ENCODE measurements around the gene SLC2A6. TPM values are rescaled to one million over a fixed set of nuclear protein-coding genes. Genes with fewer than 3 reads are reported as not detected.

Gene SLC2A6
- total RNA-seq, 1 donor from 2014 or later = 24.3 TPM

GRCh38 chr9:133490865-133491655 is 12.2 kb upstream of the SLC2A6 start:
- Mint-ChIP-seq H3K36me3 (ENCODE audit: low read depth, unreplicated experiment) (no peaks in the 10 kb centered on the region), H3K4me1 (ENCODE audit: low read depth, unreplicated experiment) (peaks cover 10% of the 10 kb centered on the region), H3K9me3 (ENCODE audit: unreplicated experiment) (peaks cover 2% of the 10 kb centered on the region), H3K4me3 (ENCODE audit: unreplicated experiment) (no peak overlapping the region), H3K27me3 (ENCODE audit: low read depth, unreplicated experiment) (peaks cover 8% of the 10 kb centered on the region), H3K27ac (ENCODE audit: unreplicated experiment) (no peak overlapping the region)
- no peak overlapping the region for H3K4me2 ChIP-seq (ENCODE audit: low read length)
- H3K4me1 ChIP-seq (ENCODE audit: insufficient read depth, low read length) = peaks cover 6% of the 10 kb centered on the region
- H4K20me1 ChIP-seq (ENCODE audit: insufficient read depth, low read length) = no peaks in the 10 kb centered on the region
- FAIRE-seq = no peak
- H3K4me3 ChIP-seq (ENCODE audit: insufficient read depth, low read depth, low read length) = no peak overlapping the region
- no peak overlapping the region for H3K27ac ChIP-seq (ENCODE audit: low read depth, low read length)
- H3K9me3 ChIP-seq (ENCODE audit: insufficient read depth, low read depth, low read length) = no peaks in the 10 kb centered on the region
- no peak overlapping the region for H2AFZ ChIP-seq (ENCODE audit: low read depth, low read length)
- peaks cover 3% of the 10 kb centered on the region for H3K27me3 ChIP-seq (ENCODE audit: insufficient read depth, low read length)
- no peak for DNase-seq (ENCODE audit: low read depth)
- no peaks in the 10 kb centered on the region for H3K79me2 ChIP-seq (ENCODE audit: insufficient read depth, low read length)
- H3K36me3 ChIP-seq (ENCODE audit: insufficient read depth, low read length) = no peaks in the 10 kb centered on the region
- TF ChIP-seq EZH2 (IDR thresholded peaks at IDR 0.05; ENCODE audit: insufficient read depth, low read length) (no peak), CTCF (IDR thresholded peaks at IDR 0.05; ENCODE audit: insufficient read depth, low read depth, low read length) (no peak)
- no peak overlapping the region for H3K9ac ChIP-seq (ENCODE audit: low read length)

GRCh38 chr9:133490201-133490681 is 11.3 kb upstream of the SLC2A6 start:
- FAIRE-seq = no peak
- TF ChIP-seq CTCF (IDR thresholded peaks at IDR 0.05; ENCODE audit: insufficient read depth, low read depth, low read length) (no peak), EZH2 (IDR thresholded peaks at IDR 0.05; ENCODE audit: insufficient read depth, low read length) (no peak)
- no peaks in the 10 kb centered on the region for H3K36me3 Mint-ChIP-seq (ENCODE audit: low read depth, unreplicated experiment)
- Histone ChIP-seq H3K9ac (ENCODE audit: low read length) (no peak overlapping the region), H3K9me3 (ENCODE audit: insufficient read depth, low read depth, low read length) (no peaks in the 10 kb centered on the region), H3K4me3 (ENCODE audit: insufficient read depth, low read depth, low read length) (no peak overlapping the region), H3K4me2 (ENCODE audit: low read length) (no peak overlapping the region), H4K20me1 (ENCODE audit: insufficient read depth, low read length) (no peaks in the 10 kb centered on the region), H3K79me2 (ENCODE audit: insufficient read depth, low read length) (no peaks in the 10 kb centered on the region), H3K27ac (ENCODE audit: low read depth, low read length) (no peak overlapping the region), H2AFZ (ENCODE audit: low read depth, low read length) (no peak overlapping the region), H3K36me3 (ENCODE audit: insufficient read depth, low read length) (no peaks in the 10 kb centered on the region), H3K27me3 (ENCODE audit: insufficient read depth, low read length) (no peaks in the 10 kb centered on the region), H3K4me1 (ENCODE audit: insufficient read depth, low read length) (peaks cover 6% of the 10 kb centered on the region)
- peaks cover 10% of the 10 kb centered on the region for H3K4me1 Mint-ChIP-seq (ENCODE audit: low read depth, unreplicated experiment)
- H3K9me3 Mint-ChIP-seq (ENCODE audit: unreplicated experiment) = peaks cover 2% of the 10 kb centered on the region
- DNase-seq (ENCODE audit: low read depth) = no peak
- H3K27ac Mint-ChIP-seq (ENCODE audit: unreplicated experiment) = no peak overlapping the region
- H3K27me3 Mint-ChIP-seq (ENCODE audit: low read depth, unreplicated experiment) = peaks cover 8% of the 10 kb centered on the region
- H3K4me3 Mint-ChIP-seq (ENCODE audit: unreplicated experiment) = no peak overlapping the region

Measured in astrocyte (in vitro differentiated cells and primary cell).